Activated CD4-positive, alpha-beta memory T cell treated with anti-CD3 and anti-CD28 coated beads, Interleukin-2, amount 10 ng/mL, durations not matched to agents 7 days and 5 days (primary cell): Measurements from ENCODE around the gene CIROP. TPM values are rescaled to one million over a fixed set of nuclear protein-coding genes. Genes with fewer than 3 reads are reported as not detected.

Experiments
- CTCF ChIA-PET: fragments of 350-600 bp; sonication (Branson Sonifier 250); formaldehyde crosslinking; loops from one replicate; lab custom pipeline; 2021; ENCODE audit warnings: antibody characterized with exemption, inconsistent platforms; lab: Charles Lee
- POLR2A ChIA-PET: fragments of 350-600 bp; sonication (Branson Sonifier 250); formaldehyde crosslinking; loops from one replicate; lab custom pipeline; 2021; ENCODE audit warnings: antibody characterized with exemption; lab: Charles Lee
- DNase-seq: peaks from one replicate; pipeline ENCODE4 v3.0.0-alpha.2; 2020
- H3K27ac Mint-ChIP-seq: one replicate; pipeline ENCODE4 v1.8.0; 2021; ENCODE audit warnings: mild to moderate bottlenecking, mixed read lengths
- H3K27me3 Mint-ChIP-seq: one replicate; pipeline ENCODE4 v1.8.0; 2021; ENCODE audit warnings: mixed read lengths
- H3K36me3 Mint-ChIP-seq: one replicate; pipeline ENCODE4 v1.8.0; 2021; ENCODE audit warnings: low read depth, mixed read lengths
- H3K4me1 Mint-ChIP-seq: one replicate; pipeline ENCODE4 v1.8.0; 2021; ENCODE audit warnings: mixed read lengths
- H3K4me3 Mint-ChIP-seq: one replicate; pipeline ENCODE4 v1.8.0; 2021; ENCODE audit warnings: mild to moderate bottlenecking, mixed read lengths
- H3K9me3 Mint-ChIP-seq: one replicate; pipeline ENCODE4 v1.8.0; 2021; ENCODE audit warnings: mixed read lengths
- total RNA-seq, 2 experiments: library from RNA; stranded (reverse); gene quantifications; one replicate each; pipeline ENCODE4 v1.2.3, GENCODE V29; 2021

Gene CIROP
- total RNA-seq, 2 experiments from 2014 or later = not detected

DNA sequence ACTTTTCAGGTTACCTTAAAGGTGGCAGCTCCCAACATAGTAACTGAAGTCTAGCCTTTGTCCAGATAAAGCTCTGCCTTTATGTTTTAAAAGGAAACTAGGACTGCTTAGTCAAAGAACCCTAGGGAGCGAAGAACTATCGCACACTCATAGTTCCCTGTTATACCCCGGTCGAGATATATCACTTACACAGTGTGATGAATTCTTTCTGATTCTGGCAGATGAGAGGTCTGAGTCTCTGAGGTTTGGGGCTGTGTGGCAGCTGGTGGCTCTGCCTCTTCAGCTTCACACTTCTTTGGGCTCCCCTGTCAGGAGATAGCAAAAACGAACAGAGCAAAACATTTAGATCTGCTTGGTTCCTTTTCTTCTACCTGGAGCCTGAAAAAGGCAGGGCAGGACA is 26.8 kb downstream of the CIROP start:
- Mint-ChIP-seq H3K36me3 (peaks cover 72% of the 10 kb centered on the region), H3K27me3 (no peaks in the 10 kb centered on the region), H3K4me1 (no peaks in the 10 kb centered on the region), H3K4me3 (no peak overlapping the region), H3K27ac (no peak overlapping the region), H3K9me3 (no peaks in the 10 kb centered on the region)
- DNase-seq = no peak
- CTCF ChIA-PET = interaction anchor here (0.7 to 3.4 kb wide), 15 partner anchors 8 to 143 kb away, joined by 3 to 40 read pairs (median 7); partner anchors contain the start of genes ACIN1, AJUBA, C14orf119 and CDH24
- POLR2A ChIA-PET = interaction anchor here (1.1 to 2.5 kb wide), 3 partner anchors 8 to 14 kb away, joined by 4 to 7 read pairs (median 6); no protein-coding TSS in a partner anchor

DNA sequence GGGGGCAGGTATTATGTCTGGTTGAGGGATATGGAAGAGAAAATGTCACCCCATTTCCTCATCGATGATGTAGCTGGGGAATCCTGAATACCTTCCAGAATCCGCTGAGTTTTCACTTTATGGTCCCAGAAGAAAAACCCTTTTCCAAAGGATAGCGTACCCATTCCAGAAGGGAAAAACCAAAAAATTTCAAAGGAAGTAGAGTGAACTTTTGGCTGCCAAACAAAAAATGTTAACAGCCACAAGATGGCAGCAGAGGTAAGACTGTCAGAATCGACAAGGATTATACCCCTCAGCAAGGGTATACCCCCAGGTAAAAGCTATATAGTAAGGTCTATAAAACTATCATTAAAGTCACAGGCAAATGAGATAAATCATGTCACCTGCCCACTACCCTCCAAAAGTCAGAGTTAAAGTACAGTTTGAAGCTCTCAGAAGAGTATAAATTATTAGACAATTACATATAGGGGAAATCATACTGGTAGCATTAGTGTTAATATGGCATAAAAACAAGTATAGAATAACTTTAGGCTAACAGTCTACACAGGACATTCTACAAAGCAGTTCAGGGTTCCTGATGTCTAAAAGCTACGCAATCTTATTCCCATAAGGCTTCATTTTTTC is 27.9 kb downstream of the CIROP start:
- DNase-seq = no peak
- ChIA-PET POLR2A (interaction anchor here (1.1 to 2.5 kb wide), 7 partner anchors 8 to 70 kb away, joined by 3 to 7 read pairs (median 4); partner anchors contain the start of genes ACIN1 and C14orf119), CTCF (interaction anchor here (0.6 to 3.4 kb wide), 23 partner anchors 8 to 224 kb away, joined by 3 to 40 read pairs (median 4); partner anchors contain the start of genes ACIN1, AJUBA, C14orf119 and CDH24)
- Mint-ChIP-seq H3K4me1 (peaks cover 8% of the 10 kb centered on the region), H3K27ac (no peak overlapping the region), H3K27me3 (no peaks in the 10 kb centered on the region), H3K9me3 (no peaks in the 10 kb centered on the region), H3K36me3 (peaks cover 79% of the 10 kb centered on the region), H3K4me3 (no peak overlapping the region)

DNA sequence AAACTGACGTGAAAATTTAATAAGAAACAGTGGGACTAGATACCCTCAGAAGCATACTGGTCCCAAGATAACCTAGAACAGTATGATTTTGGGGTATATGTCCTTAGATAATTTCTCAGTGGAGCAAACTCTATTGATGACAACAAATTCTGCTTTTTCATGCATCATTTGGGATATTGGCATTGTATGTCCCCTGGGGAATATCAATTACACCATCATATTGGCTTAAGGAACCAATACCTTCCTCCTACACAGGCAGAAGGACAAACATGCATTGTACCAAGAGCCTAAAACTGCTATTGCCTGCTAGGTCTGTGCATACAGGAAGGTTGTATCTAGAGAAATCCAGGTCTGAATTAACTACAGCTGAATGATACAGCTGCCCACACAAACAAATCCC is 29.9 kb downstream of the CIROP start:
- peaks cover 26% of the 10 kb centered on the region for H3K4me1 Mint-ChIP-seq
- POLR2A ChIA-PET = no interaction called here

DNA sequence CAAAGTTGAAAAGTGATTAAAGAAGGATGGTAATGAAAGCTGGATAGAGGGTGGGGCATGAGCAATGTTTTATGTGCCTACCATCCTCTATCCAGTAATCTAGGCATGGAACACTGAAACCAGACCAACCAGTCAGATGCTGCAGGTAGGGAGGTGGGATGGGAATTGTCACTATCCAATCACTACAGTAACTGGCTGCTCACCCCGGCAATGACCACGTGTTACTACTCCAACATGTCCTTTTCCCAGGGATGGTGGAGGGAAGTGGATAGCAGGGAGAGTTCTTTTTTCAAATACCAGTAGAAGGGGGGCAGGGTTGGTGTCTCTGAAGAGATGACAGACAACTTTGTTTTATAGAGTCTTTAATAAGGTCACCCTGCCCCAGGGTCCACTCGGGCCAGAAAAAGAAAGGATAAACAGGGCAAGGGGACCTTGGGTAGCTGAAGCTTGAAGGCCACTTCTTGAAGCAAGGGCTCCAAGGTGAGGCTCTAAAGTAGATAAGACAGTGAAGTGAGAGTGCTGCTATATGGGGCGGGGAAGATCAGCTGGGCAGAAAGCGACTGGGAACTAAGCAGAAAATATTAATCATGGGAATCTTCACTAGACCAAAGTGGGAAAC is 32.8 kb downstream of the CIROP start:
- Mint-ChIP-seq H3K36me3 (peaks cover 60% of the 10 kb centered on the region), H3K9me3 (no peaks in the 10 kb centered on the region), H3K4me1 (peaks cover 34% of the 10 kb centered on the region), H3K27ac (peak overlapping the region; percentile 79), H3K27me3 (no peaks in the 10 kb centered on the region), H3K4me3 (peak overlapping the region; percentile 97)
- DNase-seq = no peak
- CTCF ChIA-PET = interaction anchor here (1.0 to 4.2 kb wide), 15 partner anchors 9 to 231 kb away, joined by 3 to 31 read pairs (median 6); partner anchors contain the start of genes ACIN1, AJUBA, C14orf119 and CDH24
- POLR2A ChIA-PET = interaction anchor here (1.0 to 3.7 kb wide), 8 partner anchors 10 to 229 kb away, joined by 3 to 37 read pairs (median 9); partner anchors contain the start of genes ACIN1, C14orf119 and CDH24

More for the DNA sequence above, 29.9 kb downstream of the CIROP start:
- no peaks in the 10 kb centered on the region for H3K27me3 Mint-ChIP-seq
- CTCF ChIA-PET = interaction anchor here (0.6 to 1.2 kb wide), 6 partner anchors 16 to 131 kb away, joined by 3 to 4 read pairs (median 3); partner anchors contain the start of gene C14orf119
- H3K4me3 Mint-ChIP-seq = no peak overlapping the region
- DNase-seq = no peak
- H3K36me3 Mint-ChIP-seq = peaks cover 66% of the 10 kb centered on the region
- H3K9me3 Mint-ChIP-seq = no peaks in the 10 kb centered on the region
- no peak overlapping the region for H3K27ac Mint-ChIP-seq

DNA sequence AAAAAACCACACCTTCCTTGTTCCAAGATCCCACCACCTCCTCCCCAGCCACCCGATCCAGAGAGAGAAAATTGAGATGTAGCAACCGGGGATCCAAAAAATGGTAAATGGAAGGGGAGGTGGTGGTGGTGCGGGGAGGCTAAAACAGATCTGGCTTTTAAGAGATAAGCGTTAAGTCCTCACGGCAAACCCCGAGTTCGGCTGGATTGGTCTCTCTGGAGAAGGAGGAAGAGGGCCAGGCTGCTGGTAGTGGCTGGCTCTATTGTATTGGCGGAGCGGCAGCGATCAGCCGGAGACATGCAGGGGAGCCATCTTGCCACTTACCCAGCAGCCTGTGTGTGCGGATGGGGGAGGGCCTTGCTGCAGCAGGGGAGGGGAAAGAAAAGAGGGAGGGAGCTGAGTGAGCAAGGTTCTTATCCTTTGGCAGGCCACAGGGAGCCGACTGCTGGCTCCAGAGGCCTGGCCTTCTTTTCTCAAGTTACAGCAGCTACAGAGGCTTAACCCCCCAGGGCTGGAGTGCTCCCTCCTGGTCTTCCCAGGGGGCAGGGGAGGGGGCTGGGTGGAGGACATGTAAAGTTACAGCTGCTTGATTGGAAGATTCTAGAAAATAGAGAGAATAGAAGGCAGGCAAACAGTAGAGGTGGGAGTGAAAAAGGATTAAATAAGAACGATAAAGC is 33.4 kb downstream of the CIROP start:
- H3K9me3 Mint-ChIP-seq = no peaks in the 10 kb centered on the region
- peak overlapping the region; percentile 97 for H3K4me3 Mint-ChIP-seq
- POLR2A ChIA-PET = interaction anchor here (1.0 to 3.7 kb wide), 12 partner anchors 9 to 230 kb away, joined by 3 to 37 read pairs (median 6); partner anchors contain the start of genes ACIN1, C14orf119, CDH24 and RBM23
- CTCF ChIA-PET = interaction anchor here (0.8 to 4.2 kb wide), 19 partner anchors 9 to 231 kb away, joined by 3 to 31 read pairs (median 4); partner anchors contain the start of genes ACIN1, AJUBA, C14orf119 and CDH24
- peak overlapping the region; percentile 79 for H3K27ac Mint-ChIP-seq
- H3K4me1 Mint-ChIP-seq = peaks cover 34% of the 10 kb centered on the region
- no peaks in the 10 kb centered on the region for H3K27me3 Mint-ChIP-seq
- peak; percentile 85 for DNase-seq
- peaks cover 59% of the 10 kb centered on the region for H3K36me3 Mint-ChIP-seq

DNA sequence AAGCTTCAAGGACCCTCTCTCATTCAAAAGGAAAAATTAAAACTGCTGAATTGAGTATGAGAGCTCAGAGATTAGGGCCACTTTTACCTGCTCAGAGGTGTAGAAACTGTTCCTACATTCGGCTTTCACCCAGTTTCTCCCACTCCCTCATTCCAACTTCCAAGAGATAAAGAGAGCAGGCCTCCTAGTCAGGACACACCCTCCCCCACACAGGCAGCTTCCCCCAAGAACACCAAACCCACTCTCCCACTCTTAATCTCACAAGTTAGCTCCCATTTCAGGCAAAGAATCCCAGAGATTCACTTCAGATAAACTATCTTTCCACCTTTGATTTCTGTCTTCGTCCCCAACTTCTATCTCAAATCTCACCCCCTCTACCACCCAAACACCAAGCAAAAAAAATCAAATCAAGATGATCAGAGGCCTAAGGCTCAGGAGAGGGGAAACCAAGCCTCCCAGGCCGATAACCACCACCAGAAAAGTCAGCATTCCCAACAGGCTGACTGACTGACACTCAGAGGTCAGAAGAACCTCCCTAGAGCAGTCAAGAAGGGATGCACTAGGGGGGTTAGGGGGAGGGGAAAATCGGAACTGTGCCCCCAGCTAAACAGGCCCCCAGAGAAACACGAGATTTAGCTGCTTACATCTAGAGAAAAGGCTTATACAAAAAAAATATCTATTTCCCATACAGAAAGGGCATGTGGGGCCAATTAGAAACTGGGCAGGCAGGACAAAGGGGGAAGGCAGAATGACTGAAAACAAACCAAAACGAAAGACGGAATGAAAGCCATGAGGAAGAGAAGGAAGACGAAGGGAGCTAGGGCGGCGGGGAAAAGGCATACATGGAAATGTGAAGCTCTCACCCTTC is 34.3 kb downstream of the CIROP start:
- peaks cover 37% of the 10 kb centered on the region for H3K4me1 Mint-ChIP-seq
- ChIA-PET POLR2A (interaction anchor here (0.7 to 3.7 kb wide), 13 partner anchors 8 to 231 kb away, joined by 3 to 37 read pairs (median 4); partner anchors contain the start of genes ACIN1, C14orf119, CDH24 and RBM23), CTCF (interaction anchor here (0.8 to 4.2 kb wide), 13 partner anchors 12 to 232 kb away, joined by 3 to 31 read pairs (median 5); partner anchors contain the start of genes ACIN1, AJUBA, C14orf119 and CDH24)
- DNase-seq = no peak
- H3K27ac Mint-ChIP-seq = peak overlapping the region; percentile 79
- H3K9me3 Mint-ChIP-seq = no peaks in the 10 kb centered on the region
- peak overlapping the region; percentile 97 for H3K4me3 Mint-ChIP-seq
- no peaks in the 10 kb centered on the region for H3K27me3 Mint-ChIP-seq
- peaks cover 60% of the 10 kb centered on the region for H3K36me3 Mint-ChIP-seq

DNA sequence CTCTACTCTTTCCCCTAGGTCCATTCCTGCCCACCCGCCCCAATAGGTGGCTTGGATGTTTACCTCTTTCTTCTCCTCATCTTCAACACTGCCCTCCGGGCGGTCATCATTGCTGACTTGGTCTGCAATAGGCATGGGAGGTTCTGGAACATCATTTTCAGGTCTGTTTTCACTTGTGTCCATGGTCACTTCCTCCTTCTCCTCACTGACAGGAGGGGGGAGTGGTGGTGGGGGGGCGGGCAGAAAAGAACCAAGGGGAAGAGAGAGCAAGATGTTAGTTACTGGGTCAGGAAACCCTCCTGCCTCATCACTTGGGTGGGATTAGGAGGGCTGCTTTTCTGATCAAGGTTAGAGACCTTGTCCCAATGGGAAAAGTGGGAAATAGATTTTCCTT is 35.4 kb downstream of the CIROP start:
- peaks cover 37% of the 10 kb centered on the region for H3K4me1 Mint-ChIP-seq
- DNase-seq = no peak
- CTCF ChIA-PET = interaction anchor here (0.6 to 4.2 kb wide), 56 partner anchors 9 to 471 kb away, joined by 3 to 42 read pairs (median 6); partner anchors contain the start of genes ABHD4, ACIN1, AJUBA and C14orf119
- H3K27me3 Mint-ChIP-seq = no peaks in the 10 kb centered on the region
- H3K4me3 Mint-ChIP-seq = no peak overlapping the region
- peaks cover 60% of the 10 kb centered on the region for H3K36me3 Mint-ChIP-seq
- no peaks in the 10 kb centered on the region for H3K9me3 Mint-ChIP-seq
- H3K27ac Mint-ChIP-seq = no peak overlapping the region
- POLR2A ChIA-PET = interaction anchor here (0.7 to 3.7 kb wide), 9 partner anchors 8 to 252 kb away, joined by 3 to 37 read pairs (median 4); partner anchors contain the start of genes ACIN1, C14orf119, CDH24 and HAUS4

DNA sequence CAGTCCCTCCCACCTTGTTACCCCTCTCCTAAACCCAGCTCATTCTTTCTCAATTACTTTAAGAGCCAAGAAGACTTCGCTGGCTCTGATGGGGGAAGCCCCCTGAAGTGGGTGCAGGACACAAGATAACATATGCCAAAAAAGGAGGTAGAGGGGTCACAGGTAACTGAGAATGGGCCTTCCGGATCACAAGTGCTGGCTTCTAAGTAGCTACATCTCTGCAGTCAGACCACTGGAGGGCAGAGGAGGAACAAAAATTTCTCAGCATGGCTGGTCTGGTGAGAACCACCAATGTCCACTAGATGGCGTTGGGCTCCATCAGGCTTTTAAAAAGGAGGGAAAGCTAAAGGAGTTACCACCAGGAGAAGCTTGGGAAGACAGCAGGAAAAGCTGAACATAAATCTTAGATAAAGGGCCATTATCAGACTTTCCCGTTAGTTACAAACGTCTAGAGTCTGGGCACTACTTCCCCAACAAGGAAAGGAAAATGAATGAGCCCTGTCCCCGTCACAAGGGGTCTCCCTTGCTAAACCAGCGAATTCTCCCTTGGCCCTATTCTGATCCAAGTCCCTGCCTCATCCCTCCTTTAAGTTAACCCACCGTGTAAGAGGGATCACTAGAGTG is 35.9 kb downstream of the CIROP start:
- POLR2A ChIA-PET = interaction anchor here (0.7 to 1.7 kb wide), 9 partner anchors 9 to 253 kb away, joined by 3 to 12 read pairs (median 4); partner anchors contain the start of genes ACIN1, C14orf119, CDH24 and HAUS4
- H3K9me3 Mint-ChIP-seq = no peaks in the 10 kb centered on the region
- CTCF ChIA-PET = interaction anchor here (0.6 to 2.2 kb wide), 68 partner anchors 9 to 502 kb away, joined by 3 to 42 read pairs (median 5); partner anchors contain the start of genes ABHD4, ACIN1, AJUBA and C14orf119
- DNase-seq = peak; percentile 80
- H3K4me3 Mint-ChIP-seq = no peak overlapping the region
- peaks cover 37% of the 10 kb centered on the region for H3K4me1 Mint-ChIP-seq
- H3K27ac Mint-ChIP-seq = peak overlapping the region; percentile 36
- H3K27me3 Mint-ChIP-seq = no peaks in the 10 kb centered on the region
- peaks cover 62% of the 10 kb centered on the region for H3K36me3 Mint-ChIP-seq

DNA sequence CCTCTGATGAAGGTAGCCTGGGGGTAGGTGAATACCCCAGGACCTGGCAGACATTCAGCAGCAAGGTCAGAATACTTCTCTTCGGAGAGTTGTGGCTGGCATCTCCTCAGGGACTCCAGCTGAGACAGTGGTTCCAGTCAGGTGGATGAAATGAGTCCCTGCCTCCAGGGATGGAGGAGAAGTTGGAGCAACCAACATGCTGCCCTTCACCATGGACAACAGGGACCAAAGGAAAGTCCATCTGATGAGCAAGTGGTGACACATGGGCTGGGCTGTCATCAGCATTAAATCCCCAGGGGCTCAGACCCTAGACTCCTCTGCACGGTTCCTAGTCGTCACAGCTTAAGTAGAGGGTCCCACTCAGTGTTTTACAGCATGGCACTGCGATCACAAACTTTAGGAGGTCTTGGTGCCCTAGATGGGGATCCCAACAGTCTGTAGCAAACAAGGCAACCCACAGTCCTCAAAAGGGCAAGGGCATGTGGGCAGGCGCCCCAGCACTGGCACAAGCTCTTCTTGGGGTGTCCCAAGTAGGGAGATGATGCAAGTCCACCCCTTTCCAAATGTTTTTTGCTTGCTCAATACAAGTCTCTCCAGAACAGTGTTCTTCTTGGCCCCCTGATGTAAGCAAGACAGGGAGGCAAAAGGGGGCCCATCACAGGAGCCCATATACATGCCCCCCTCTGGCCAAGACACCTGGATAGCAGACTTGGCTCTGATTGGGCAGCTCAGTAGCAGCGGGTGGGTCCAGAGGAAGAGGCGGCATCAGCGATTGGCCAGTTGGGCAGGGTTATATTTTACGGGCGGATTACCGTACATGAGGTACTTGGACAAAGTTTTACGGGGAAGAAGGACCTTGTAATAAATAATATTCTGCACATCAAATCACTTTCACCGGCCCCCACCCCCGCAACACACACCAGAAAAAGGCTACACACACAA is 36.7 kb downstream of the CIROP start:
- Mint-ChIP-seq H3K36me3 (peaks cover 69% of the 10 kb centered on the region), H3K27ac (peak overlapping the region; percentile 36), H3K27me3 (no peaks in the 10 kb centered on the region), H3K4me3 (no peak overlapping the region), H3K9me3 (no peaks in the 10 kb centered on the region), H3K4me1 (peaks cover 37% of the 10 kb centered on the region)
- DNase-seq = no peak
- POLR2A ChIA-PET = interaction anchor here (0.8 to 1.7 kb wide), 7 partner anchors 10 to 253 kb away, joined by 3 to 12 read pairs (median 4); partner anchors contain the start of genes ACIN1, C14orf119, CDH24 and HAUS4
- CTCF ChIA-PET = interaction anchor here (0.6 to 2.2 kb wide), 66 partner anchors 9 to 501 kb away, joined by 3 to 42 read pairs (median 5); partner anchors contain the start of genes ABHD4, ACIN1, C14orf119 and CDH24
